ENCODE data around the gene CXorf38.

- TF ChIP-seq GLIS3 (CRISPR knock-in tag; IDR thresholded peaks at IDR 0.05) (no peak), ZC3H10 (CRISPR knock-in tag; IDR thresholded peaks at IDR 0.05) (no peak), CSDC2 (CRISPR knock-in tag; IDR thresholded peaks at IDR 0.05) (no peak), ZNF8 (CRISPR knock-in tag; IDR thresholded peaks at IDR 0.05) (no peak), ARNTL (CRISPR knock-in tag; IDR thresholded peaks at IDR 0.05; ENCODE audit: borderline replicate concordance, low read depth) (no peak)
Observed at GRCh38 chrX:40694802-40695201, 47.4 kb upstream of the CXorf38 start.
